GM19463 (cell line): ENCODE results near the gene TFG.

Experiments used
- ATAC-seq: cut with Tn5 transposase; IDR thresholded peaks from one replicate; pipeline ENCODE4 v1.9.1; 2021; ENCODE audit warnings: mild to moderate bottlenecking, moderate library complexity; ENCODE audit not compliant: unreplicated experiment

Gene TFG

GRCh38 chr3:100783619-100784018, 74.3 kb downstream of the TFG start:
- ATAC-seq: no peak

DNA sequence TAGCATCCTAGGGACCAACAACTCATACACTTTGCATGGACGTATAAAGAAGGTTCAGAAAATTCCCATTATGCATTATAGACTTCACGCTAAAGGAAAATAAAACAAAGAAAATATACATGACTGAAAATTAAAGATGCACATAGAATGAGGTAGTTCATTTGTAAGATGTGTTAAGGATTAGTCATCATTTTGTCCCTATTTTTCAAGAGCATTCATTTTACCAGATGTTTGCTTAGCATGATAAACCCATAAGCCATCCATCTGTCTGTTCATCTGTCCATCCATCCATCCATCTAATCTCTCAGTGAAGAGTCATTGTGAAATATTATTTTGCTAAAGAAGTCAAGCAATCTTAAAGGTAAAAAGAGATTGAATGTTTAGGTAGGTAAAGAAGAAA, 80.3 kb downstream of the TFG start:
- ATAC-seq: no peak

DNA sequence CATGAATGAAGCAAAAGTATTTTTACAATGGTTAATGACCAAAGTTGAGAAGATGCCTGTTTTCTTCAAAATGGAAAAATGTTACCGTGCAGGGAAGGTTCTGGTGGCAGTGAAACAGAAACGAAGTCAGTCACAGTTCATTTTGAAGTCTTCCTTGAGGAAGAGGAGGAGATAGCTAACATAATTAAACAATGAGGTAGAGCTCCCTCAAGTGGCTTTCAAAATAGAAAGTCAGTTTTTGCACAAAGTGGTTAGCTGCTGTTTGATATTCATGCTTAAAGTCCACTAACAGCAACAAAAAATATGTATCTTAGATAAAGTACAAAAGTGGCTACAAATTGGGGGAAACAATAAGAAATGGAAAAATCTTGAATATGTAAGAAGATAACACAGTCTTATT, 87.3 kb downstream of the TFG start:
- no peak for ATAC-seq

DNA sequence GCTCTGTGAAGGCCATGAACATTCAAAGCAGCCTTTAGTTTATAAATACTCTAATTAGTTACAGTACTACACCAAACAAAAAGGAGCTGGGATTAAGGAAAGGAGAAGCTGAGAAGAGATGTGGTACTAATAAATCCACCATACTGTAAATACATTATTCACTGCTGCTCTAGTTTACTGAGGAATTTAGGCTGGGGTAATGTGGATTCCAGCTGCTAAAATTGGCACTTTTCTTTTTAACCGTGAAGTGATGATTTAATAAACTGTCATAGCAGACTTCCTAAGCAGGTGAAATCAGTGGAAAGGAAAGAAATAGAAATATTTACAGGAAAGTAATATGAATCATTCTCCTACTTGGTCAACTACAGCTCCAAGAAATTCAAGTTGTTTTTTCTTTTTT, 88.7 kb downstream of the TFG start:
- no peak for ATAC-seq
